Middle frontal gyrus (tissue), 1 donor: Measurements from ENCODE around the gene COQ10B.
"Not testable (repeated sequence)": the region's sequence is repeated elsewhere in the genome, so short reads cannot be mapped to it uniquely, and the experiment has no call there.

Experiments
- DNase-seq: peaks from one replicate; pipeline ENCODE4 v3.0.0-alpha.2; 2015; ENCODE audit warnings: low spot score; ENCODE audit errors: extremely low spot score

Gene COQ10B

GRCh38 chr2:197453123-197453913 lies at the start of gene COQ10B:
Gene COQ10B (plus strand): TSS chr2:197453552. CDS start chr2:197453561, 9 bp downstream.
- peak; percentile 99 for DNase-seq

GRCh38 chr2:197405582-197405981 lies 47.8 kb upstream of the COQ10B start:
- DNase-seq, result no peak

- no peak for DNase-seq
These were observed 39.3 kb upstream of the COQ10B start for GRCh38 chr2:197414039-197414438.

DNA sequence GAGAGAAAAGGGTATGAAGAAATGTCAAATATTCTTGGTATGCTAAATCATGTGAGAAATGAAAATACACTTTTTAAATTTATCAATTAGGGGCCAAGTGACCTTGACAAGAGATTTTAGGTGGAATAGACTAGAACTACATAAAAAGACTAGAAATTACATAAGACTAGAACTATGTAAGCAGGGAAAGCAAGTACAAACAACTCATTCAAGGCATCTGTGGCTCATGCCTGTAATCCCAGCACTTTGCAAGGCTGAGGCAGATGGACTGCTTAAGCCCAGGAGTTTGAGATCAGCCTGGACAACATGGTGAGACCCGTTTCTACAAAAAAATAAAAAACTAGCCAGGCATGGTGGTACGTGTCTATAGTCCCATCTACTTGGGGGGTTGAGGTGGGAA lies 38.8 kb upstream of the COQ10B start:
- DNase-seq, result no peak

- no peak for DNase-seq
These were observed 37.1 kb upstream of the COQ10B start for GRCh38 chr2:197416268-197416667.

DNA sequence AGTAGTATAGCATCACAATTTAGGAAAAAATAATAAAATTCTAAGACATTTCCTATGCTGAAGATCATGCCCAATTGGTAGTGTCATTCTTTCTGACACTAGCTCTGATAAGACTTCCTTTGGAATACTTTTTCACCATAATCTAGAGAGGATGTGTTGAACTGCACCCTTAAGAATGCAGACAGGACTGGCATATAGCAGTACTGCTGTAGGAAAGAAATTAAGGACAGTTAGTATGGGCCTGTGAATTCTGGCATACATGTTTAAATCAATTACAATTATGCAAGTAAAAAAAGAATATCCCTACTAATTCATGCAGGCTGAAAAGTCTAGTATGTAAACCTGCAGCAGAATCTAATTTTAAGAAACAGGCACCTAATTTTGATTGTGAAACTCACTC lies 33.9 kb upstream of the COQ10B start:
- DNase-seq, result no peak

- no peak for DNase-seq
These were observed 30.0 kb upstream of the COQ10B start for GRCh38 chr2:197423307-197423706.

DNA sequence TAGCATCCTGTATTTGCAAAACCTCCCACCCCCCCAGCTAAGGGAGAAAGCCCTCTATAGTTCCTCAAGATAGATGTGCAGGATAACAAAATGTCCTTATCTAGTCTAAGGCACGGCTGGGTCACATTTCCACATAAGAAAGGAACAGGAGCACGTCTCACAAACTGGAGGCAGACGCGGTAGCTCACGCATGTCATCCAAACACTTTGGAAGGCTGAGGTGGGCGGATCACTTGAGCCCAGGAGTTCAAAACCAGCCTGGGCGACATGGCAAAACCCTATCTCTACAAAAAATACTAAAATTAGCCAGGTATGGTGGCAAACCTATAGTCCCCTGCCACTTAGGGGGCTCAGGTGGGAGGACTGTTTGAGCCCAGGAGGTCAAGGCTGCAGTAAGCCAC lies 27.8 kb upstream of the COQ10B start:
- no peak for DNase-seq

DNA sequence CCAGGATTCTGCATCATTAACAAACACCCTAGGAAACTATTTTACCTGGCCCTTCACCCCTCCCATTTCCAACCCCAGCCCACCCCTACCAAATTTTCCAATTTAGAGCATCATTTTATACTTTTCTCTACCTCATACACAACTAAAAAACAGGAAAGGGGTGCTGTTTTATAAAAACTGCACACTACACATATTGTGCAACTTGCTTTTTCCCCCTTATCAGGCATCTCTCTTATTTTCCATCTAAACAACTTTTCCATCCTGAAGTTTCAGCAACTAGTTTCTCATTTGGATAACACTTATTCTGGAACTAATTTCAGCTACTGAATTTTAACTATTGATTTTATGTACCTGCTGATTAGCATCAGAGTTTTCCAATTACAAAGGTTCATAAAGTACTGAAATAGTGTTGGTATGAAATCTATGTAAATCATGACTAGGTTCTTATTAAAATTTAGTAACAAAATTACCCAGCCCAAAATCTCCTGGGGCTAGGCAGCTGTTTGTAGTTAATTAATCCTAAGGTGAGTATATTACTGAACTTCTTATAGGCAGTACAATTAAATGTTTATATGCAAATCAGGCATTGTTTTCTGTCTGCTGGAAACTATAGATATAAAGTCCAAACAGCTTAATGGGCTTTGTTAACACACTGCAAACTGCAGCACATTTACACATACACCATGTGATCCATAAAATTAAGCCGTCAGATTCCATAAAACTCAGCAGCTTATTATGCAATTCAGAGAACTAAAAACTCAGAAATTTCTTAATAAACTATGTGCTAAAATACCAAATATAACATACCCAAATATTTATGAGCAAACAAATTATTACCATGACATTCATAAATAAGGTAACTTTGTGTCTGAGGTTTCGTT lies 26.4 kb upstream of the COQ10B start:
- no peak for DNase-seq

DNA sequence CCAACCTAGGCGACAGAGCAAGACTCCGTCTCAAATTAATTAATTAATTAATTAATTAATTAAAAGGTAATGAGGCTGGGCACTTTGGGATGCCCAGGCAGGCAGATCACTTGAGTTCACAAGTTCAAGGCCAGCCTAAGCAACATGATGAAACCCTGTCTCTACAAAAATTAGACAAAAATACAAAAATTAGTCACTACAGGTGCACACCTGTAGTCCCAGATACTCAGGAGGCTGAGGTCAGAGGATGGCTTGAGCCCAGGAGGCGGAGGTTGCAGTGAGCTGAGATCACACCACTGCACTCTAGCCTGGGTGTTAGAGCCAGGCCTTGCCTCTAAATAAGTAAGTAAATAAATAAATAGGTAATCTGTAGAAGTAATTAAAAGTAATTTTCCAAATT lies 25.4 kb upstream of the COQ10B start:
- no peak for DNase-seq

GRCh38 chr2:197431858-197432257 lies 21.5 kb upstream of the COQ10B start:
- DNase-seq, result no peak

DNA sequence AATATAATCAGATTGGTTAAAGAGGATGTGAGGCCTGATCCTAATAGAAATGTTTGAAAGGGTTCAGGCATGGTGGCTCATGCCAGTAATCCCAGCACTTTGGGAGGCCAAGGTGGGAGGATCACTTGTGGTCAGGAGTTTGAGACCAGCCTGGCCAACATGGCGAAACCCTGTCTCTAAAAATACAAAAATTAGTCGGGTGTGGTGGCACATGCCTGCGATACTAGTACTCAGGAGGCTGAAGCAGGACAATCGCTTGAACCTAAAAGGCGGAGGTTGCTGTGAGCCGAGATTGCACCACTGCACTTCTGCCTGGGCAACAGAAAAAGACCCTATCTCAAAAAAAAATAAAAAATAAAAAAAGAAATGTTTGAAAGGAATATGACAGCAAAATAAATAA lies 20.8 kb upstream of the COQ10B start:
- not testable (repeated sequence) for DNase-seq

- DNase-seq, result no peak
These were observed 19.4 kb upstream of the COQ10B start for GRCh38 chr2:197433780-197434438.

DNA sequence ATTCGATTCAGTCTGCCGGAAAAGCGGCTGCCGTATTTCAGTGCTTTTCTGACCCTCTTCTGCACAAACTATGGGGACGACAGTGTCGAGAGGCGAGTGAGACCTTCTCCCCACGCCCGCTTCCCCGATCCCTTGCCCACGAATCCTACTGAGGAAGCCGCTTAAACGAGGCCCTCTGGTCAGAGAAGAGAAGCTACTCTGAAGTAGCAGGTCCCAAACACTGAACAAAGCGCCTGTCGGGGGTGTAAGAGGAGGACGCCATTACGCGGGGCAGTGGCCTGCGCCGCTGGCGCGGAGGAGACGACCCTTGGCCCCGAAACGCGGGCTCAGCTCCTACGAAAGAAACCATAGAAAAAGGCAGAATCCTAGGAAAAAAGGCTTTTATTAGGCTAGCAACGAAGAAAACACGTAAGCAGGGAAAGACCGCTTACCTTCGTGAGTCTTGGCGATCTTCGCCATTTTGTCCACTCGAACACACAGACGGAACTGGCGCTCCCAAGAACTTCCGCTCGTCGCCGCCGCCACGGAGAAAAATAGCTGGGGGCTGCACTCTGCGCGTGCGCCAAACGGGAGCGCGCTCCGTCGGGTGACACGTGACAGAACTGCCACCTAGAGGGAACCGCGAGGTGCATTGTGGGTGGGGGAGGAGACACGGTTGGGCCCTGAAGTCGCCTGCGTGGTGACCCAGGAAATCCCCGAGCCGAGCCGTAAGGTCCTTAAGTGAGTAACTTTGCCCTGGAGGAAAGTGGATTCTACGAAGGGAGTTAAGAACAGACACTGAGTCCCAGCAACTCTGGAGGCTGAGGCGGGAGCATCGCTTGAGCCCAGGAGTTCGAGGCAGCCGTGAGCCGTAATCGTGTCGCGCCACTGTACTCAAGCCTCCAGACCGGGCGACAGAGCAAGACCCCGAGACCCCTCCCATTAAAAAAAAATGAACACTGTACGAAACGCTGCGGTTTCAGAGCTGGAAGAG lies 18.5 kb upstream of the COQ10B start, which contains the start of gene SF3B1:
TSS of gene SF3B1 (minus strand) at position 488 of the 973 bp plus-strand sequence. CDS start at position 459, 29 bp downstream.
- peak; percentile 96 for DNase-seq

DNA sequence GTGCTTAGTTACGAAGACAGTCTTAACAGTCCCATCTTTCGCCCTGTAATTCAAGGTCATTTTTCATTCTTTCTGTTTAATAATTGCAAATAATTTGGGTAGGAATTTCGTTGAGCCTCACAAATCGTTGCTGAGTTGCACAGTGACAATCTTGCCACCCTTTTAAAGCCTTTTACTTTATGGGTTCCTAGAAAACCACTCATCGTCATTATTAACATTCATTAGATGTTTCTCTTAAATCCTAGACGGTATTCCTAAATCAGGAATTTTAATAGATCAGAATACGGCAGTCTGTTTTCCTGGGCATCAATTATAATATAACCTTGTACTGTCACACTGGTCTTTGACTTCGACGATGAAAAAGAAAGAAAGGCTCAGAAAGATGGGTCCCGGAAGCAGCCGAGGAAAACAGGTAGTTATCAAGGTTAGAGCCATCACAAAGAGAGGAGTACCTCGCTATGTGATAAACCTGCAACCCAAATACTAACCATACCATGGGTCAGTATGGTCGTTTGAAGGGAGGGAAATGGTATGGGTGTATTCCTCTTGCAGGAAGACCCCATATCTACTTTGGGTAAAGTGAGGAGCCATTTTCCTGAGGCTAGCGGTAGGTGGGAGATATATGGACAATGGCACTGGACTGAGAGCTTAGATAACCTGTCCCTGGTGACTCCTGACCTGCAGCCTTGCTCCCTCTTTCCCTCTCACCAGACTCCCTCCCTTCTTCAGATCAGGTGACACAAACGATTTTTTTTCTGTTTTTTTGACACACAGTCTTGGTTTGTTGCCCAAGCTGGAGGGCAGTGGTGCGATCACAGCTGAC lies 17.5 kb upstream of the COQ10B start:
- no peak for DNase-seq

DNA sequence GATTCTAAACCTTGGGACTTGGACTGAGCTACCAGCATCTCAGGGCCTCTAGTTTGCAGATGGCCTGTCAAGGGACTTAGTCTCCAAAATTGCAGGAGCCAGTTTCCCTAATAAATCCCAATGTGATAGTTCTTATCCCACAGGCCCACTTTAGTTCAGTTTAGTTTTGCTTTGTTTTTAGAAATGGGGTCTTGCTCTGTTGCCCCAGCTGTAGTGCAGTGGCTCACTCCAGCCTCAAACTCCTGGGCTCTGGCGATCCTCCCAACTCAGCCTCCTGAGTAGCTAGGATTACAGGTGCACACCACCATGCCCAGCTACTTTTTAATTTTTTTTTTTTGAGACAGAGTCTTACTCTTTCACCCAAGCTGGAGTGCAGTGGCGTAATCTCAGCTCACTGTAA lies 16.0 kb upstream of the COQ10B start:
- DNase-seq, result no peak

DNA sequence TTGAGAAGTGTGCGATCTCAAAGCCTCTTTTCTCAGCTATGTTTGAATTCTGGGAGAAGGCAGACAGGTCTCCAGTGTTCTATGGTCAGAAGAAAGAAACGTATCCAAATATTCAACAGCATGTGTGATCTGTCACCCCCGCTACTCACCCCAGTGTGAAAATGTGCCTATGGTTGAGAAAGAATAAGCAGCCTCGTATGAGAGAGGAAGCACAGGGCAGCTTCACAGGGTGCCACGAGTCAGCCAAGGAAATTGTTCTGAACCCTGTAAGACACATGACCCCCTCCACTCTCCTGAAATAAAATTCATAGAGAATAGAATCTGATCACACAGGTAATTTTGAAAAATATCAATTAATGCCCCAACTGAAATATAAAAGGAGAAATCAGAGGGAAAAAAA lies 10.5 kb upstream of the COQ10B start:
- DNase-seq, result no peak

GRCh38 chr2:197445746-197446145 lies 7.6 kb upstream of the COQ10B start:
- DNase-seq, result no peak

DNA sequence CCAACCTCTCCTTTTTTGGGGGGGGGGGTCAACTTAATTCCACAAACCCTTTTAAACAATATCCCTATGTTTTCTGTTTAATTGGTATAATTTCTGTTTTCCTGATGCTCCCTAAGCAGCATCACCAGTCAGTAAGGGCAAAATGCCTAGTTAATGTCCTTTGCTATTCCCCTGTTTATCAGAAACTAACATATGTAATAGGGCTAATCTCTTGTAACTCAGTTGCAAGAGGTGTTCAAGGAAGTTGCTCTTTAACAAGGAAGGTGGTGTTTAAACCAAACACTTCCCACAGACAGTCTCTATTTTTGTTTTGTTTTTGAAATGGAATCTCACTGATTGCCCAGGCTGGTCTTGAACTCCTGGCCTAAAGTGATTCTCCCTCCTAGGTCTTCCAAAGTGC lies 6.5 kb upstream of the COQ10B start:
- no peak for DNase-seq

GRCh38 chr2:197450465-197450864 lies 2.9 kb upstream of the COQ10B start:
- no peak for DNase-seq
